ENCODE data around the gene GNAT3.

The GNAT3 gene

GRCh38 chr7:80540836-80541235, 29.0 kb upstream of the GNAT3 start:
- H3K4me3 ChIP-seq (ENCODE audit: low read depth, low read length): no peak overlapping the region
- no peak for TF ChIP-seq CTCF (IDR thresholded peaks at IDR 0.05; ENCODE audit: control insufficient read depth, extremely low read depth, insufficient read depth)
- no peak for DNase-seq (ENCODE audit: low read depth)

- no peak for DNase-seq (ENCODE audit: low read depth)
- no peak for TF ChIP-seq CTCF (IDR thresholded peaks at IDR 0.05; ENCODE audit: control insufficient read depth, extremely low read depth, insufficient read depth)
- H3K4me3 ChIP-seq (ENCODE audit: low read depth, low read length): no peak overlapping the region
Measured at GRCh38 chr7:80537091-80537490, 25.2 kb upstream of the GNAT3 start.

- TF ChIP-seq CTCF (IDR thresholded peaks at IDR 0.05; ENCODE audit: control insufficient read depth, extremely low read depth, insufficient read depth): no peak
- DNase-seq (ENCODE audit: low read depth): no peak
- no peak overlapping the region for H3K4me3 ChIP-seq (ENCODE audit: low read depth, low read length)
Measured at GRCh38 chr7:80536426-80536825, 24.6 kb upstream of the GNAT3 start.

- H3K4me3 ChIP-seq (ENCODE audit: low read depth, low read length): no peak overlapping the region
- TF ChIP-seq CTCF (IDR thresholded peaks at IDR 0.05; ENCODE audit: control insufficient read depth, extremely low read depth, insufficient read depth): no peak
- DNase-seq (ENCODE audit: low read depth): no peak
Measured at GRCh38 chr7:80533287-80533686, 21.4 kb upstream of the GNAT3 start.

GRCh38 chr7:80532153-80532552, 20.3 kb upstream of the GNAT3 start:
- no peak for DNase-seq (ENCODE audit: low read depth)
- TF ChIP-seq CTCF (IDR thresholded peaks at IDR 0.05; ENCODE audit: control insufficient read depth, extremely low read depth, insufficient read depth): no peak
- H3K4me3 ChIP-seq (ENCODE audit: low read depth, low read length): no peak overlapping the region

- H3K4me3 ChIP-seq (ENCODE audit: low read depth, low read length): no peak overlapping the region
- no peak for DNase-seq (ENCODE audit: low read depth)
- no peak for TF ChIP-seq CTCF (IDR thresholded peaks at IDR 0.05; ENCODE audit: control insufficient read depth, extremely low read depth, insufficient read depth)
Measured at GRCh38 chr7:80530136-80530535, 18.3 kb upstream of the GNAT3 start.

- H3K4me3 ChIP-seq (ENCODE audit: low read depth, low read length): no peak overlapping the region
- no peak for TF ChIP-seq CTCF (IDR thresholded peaks at IDR 0.05; ENCODE audit: control insufficient read depth, extremely low read depth, insufficient read depth)
- no peak for DNase-seq (ENCODE audit: low read depth)
Measured at GRCh38 chr7:80529362-80529761, 17.5 kb upstream of the GNAT3 start.

All from LNCaP clone FGC (cell line).